GM12864 (cell line): ENCODE measurements around the gene YRDC.

Experiments
- DNase-seq: peaks from one replicate; pipeline ENCODE4 v3.0.0-alpha.2; 2011; ENCODE audit warnings: low read depth
- H3K4me3 ChIP-seq: 2 replicates; pipeline ENCODE4 v1.5.1; 2011; ENCODE audit warnings: mild to moderate bottlenecking, low read depth, low read length, control low read depth
- TF ChIP-seq, protein P1 (sequence below): IDR thresholded peaks from 2 replicates; pipeline ENCODE4 v1.5.1; 2011; ENCODE audit warnings: low read depth, mild to moderate bottlenecking, moderate library complexity, low read length, control low read depth, inconsistent platforms; ENCODE audit errors: missing control alignments

The YRDC gene

DNA sequence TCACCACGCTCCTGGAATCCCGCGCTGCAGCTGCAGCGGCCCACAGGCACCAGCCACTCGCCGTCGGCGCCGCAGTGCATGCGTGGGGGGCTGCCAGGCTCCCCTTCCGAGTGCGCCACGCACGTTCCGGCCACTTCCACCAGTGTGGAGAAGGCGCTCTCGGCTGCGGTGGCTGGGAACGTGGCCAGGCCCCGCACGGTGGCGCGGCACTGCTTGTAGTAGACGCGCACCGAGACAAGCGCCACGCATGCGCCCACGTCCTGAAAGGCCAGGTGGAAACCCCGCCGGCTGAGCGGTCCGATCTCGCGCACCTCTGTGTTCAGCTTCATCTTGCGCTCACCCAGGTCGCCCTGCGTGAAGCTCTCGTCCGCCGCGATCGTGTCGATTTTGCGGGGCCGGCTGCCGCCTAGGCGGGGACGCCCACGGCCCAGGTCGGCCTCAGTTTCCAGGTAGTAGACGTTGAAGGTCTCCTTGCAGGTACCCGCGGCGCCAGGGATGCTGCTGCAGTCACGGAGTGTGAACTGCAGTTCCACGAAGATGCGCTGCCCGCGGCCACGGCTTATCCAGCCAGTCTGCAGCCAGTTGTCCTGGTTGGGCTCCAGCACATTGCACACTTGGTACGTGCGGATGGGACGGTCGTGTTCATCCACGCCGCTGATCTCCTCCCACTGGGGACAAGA is 46.5 kb downstream of the YRDC start:
- H3K4me3 ChIP-seq = no peak overlapping the region
- no peak for DNase-seq
- TF ChIP-seq, protein P1, sequence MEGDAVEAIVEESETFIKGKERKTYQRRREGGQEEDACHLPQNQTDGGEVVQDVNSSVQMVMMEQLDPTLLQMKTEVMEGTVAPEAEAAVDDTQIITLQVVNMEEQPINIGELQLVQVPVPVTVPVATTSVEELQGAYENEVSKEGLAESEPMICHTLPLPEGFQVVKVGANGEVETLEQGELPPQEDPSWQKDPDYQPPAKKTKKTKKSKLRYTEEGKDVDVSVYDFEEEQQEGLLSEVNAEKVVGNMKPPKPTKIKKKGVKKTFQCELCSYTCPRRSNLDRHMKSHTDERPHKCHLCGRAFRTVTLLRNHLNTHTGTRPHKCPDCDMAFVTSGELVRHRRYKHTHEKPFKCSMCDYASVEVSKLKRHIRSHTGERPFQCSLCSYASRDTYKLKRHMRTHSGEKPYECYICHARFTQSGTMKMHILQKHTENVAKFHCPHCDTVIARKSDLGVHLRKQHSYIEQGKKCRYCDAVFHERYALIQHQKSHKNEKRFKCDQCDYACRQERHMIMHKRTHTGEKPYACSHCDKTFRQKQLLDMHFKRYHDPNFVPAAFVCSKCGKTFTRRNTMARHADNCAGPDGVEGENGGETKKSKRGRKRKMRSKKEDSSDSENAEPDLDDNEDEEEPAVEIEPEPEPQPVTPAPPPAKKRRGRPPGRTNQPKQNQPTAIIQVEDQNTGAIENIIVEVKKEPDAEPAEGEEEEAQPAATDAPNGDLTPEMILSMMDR = no peak

DNA sequence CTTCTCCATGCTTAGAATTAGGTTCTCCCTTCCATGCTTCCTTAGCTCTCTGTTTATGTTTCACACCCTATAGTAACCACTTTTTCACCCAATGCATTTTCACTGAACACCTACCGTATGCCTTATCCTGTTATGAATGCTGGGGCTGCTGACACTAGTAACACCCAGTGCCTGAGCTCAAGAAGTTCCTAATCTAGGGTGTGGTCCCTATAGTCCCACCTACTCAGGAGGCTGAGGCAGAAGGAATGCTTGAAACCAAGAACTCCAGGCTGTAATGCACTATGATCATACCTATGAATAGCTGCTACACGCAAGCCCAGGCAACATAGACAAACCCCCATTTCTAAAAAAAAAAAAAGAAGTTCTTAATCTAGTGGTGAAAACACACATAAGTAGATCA is 48.6 kb downstream of the YRDC start:
- H3K4me3 ChIP-seq = no peak overlapping the region
- TF ChIP-seq, protein P1 = no peak
- no peak for DNase-seq

GRCh38 chr1:37755951-37756560 is 52.0 kb downstream of the YRDC start:
- TF ChIP-seq, protein P1 = no peak
- DNase-seq = no peak
- H3K4me3 ChIP-seq = no peak overlapping the region

DNA sequence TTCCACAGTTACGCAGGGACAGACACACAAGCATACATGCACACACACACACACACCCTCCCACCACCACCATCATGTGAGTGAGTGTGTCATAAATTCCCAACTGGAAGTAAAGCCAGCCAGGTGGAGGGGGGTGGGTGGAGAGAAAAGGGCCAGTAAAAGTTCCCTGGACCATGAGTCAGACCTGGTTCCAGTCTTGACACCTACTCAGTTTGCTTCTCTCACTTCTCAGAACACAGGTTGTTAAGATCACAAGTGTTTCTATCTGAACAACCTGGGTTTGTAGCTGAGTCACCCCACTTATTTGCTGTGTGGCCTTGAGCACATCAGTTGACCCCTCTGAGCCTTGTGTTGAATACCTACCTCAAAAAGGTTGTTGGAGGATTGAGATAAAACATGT is 52.7 kb downstream of the YRDC start:
- TF ChIP-seq, protein P1 = no peak
- peak; percentile 15 for DNase-seq
- H3K4me3 ChIP-seq = no peak overlapping the region

DNA sequence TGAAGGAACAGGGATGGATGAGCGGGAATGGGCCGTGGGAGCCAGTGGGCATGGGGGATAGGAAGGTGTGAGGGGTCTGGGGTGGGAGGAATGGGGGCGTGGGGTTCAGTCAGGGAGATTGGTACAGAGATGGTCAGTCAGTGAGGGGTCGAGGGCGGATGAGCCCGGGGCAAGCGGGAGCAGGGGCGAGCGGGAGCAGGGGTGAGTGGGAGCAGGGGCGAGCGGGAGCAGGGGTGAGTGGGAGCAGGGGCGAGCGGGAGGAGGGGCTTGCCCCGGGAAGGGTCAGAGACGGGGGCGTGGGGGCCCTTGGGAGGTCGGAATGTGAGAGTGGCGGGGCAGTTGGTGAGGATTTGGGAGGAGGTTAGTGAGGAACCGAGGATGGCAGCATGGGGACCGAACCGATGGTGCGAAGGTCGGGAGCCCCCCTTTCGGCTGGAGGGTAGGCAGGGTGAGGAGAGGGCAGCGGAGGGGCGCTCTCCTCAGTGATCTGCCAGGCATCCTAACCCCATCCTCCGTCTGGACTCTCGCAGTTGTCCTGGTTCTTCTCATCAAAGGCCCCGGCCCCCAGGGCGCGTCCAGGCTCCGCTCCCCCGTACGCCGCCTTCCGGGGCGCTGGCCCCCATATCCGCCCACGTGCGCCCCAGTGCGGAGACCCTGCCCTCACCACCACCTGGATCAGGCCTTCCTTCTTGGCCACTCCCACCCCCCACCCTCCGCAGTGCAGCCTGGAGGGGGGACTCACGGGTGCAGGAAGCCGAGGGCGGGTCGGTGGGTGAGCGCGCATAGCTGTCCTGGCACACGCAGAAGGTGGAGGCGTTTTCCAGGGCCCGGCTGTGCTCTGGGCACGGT is 54.3 kb downstream of the YRDC start:
- DNase-seq = no peak
- H3K4me3 ChIP-seq = no peak overlapping the region
- TF ChIP-seq, protein P1 = no peak
